WI38 (cell line): ENCODE data around the gene CACNA1B.

ENCODE experiments used
- H3K4me3 ChIP-seq: 2 replicates; pipeline ENCODE4 v1.5.1; 2011; ENCODE audit warnings: low read depth, mild to moderate bottlenecking, control low read depth, low read length
- TF ChIP-seq, protein P1 (sequence below): IDR thresholded peaks from 2 replicates; pipeline ENCODE4 v1.5.1; 2012; ENCODE audit warnings: low read depth, mild to moderate bottlenecking, control low read depth, low read length

The CACNA1B gene

DNA sequence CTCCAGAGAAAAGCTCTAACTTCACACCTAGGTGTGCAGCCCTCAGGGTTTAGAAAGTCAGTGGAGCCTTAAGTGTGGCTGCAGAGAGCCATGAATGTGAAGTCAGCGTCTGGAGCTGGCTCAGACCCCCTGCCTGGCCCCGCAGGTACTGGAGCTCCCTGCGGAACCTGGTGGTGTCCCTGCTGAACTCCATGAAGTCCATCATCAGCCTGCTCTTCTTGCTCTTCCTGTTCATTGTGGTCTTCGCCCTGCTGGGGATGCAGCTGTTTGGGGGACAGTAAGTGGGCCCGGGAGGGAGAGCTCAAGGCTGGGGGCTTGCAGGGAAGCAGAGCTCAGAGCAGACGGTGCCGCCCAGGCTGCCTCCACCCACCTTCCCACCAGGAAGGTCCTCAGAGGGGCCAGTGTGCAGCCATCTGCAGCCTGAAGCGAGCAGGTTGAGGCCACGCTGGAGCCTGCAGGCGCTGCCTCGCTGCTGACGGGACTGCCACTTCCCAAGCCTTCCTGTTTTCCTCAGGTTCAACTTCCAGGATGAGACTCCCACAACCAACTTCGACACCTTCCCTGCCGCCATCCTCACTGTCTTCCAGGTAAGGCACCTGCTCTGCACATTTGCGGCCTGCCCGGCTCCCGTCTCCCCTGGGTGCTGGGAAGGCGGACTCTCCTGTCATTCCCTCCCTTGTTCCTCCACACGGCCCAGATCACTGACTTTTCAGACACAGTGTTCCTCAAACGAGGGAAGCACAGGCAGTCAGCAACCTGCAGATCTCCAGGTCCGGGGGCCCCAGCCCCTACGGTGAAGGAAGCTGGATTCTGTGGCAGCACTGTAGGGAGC lies 108.9 kb downstream of the CACNA1B start:
- TF ChIP-seq, protein P1, sequence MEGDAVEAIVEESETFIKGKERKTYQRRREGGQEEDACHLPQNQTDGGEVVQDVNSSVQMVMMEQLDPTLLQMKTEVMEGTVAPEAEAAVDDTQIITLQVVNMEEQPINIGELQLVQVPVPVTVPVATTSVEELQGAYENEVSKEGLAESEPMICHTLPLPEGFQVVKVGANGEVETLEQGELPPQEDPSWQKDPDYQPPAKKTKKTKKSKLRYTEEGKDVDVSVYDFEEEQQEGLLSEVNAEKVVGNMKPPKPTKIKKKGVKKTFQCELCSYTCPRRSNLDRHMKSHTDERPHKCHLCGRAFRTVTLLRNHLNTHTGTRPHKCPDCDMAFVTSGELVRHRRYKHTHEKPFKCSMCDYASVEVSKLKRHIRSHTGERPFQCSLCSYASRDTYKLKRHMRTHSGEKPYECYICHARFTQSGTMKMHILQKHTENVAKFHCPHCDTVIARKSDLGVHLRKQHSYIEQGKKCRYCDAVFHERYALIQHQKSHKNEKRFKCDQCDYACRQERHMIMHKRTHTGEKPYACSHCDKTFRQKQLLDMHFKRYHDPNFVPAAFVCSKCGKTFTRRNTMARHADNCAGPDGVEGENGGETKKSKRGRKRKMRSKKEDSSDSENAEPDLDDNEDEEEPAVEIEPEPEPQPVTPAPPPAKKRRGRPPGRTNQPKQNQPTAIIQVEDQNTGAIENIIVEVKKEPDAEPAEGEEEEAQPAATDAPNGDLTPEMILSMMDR = no peak
- no peak overlapping the region for H3K4me3 ChIP-seq

DNA sequence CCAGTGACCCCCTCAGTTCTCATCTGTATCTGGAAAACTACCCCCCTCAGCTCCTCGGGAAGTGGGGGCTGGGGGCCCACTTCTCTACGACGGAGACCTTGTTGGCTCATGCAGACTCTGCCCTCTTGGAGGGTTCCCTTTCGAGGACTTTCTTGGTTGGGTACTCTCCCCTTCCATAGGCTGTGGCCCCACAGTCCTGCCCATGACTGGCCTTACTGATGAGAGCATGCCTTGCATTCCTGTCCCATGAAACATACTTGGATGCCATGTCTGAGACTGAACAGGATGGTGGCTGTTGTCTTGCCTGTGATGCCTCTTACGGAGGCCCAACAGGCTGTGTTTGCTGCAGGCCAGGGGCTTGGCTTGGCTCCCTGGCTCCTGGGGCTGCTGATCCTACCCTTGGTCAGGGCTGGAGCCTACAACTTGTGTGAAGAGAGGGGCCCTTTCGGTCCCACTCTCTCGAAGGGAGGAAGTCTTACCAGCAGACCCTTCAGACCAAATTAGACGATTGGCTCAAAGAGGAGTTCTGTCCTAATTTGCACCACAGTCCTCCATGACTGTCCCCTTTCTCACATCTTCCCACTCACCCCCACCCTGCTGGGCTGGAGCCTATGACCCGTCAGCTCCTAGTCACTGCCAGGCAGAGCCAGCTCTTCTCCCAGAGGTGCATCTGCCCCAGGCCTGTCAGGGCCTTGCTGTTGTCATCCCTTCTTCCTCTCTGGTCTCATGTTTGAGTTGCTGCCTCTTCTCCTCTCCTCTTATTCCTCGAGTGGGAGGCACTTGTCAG lies 109.9 kb downstream of the CACNA1B start:
- TF ChIP-seq, protein P1 = no peak
- H3K4me3 ChIP-seq = no peak overlapping the region

DNA sequence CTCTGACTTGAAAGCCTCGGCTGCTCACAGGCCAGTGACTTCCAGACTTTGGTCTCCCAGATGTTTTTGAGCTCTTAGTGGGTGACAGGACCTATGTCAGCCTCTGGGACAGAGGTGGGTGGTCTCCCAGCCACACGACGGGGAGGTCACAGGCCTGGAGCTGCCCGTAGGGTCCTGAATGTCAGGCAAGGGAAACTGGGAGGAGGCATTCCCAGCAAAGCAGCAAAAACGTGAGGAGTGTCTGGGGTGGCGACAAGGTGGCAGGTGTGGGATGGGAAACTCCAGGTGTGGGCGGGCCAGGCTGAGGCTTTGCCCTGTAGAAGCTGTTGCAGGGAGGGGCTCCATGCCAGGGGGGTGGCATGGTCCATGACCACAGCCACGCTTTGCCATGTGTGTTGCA lies 110.5 kb downstream of the CACNA1B start:
- H3K4me3 ChIP-seq = no peak overlapping the region

DNA sequence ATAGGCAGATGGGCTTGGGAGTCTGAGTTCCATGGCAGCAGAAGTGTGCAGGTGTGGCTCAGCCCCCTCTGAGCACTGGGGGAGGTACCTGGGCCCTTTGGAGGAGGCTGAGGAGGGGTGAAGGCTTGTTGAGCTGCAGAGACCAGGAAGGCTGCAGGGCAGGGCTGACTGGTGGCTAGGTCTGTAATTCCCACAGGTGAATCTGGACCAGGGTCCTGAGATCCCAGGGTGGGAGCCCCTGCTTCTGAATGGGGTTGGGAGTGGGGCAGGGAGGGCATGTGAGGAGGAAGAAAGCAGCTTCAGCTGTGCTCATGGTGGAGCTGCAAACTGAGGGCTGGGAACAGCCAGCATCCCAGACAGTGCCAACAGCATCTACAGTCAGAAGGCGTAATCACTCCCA lies 111.1 kb downstream of the CACNA1B start:
- TF ChIP-seq, protein P1 = no peak
- H3K4me3 ChIP-seq = no peak overlapping the region

More for the DNA sequence above, 110.5 kb downstream of the CACNA1B start:
- TF ChIP-seq, protein P1 = no peak

DNA sequence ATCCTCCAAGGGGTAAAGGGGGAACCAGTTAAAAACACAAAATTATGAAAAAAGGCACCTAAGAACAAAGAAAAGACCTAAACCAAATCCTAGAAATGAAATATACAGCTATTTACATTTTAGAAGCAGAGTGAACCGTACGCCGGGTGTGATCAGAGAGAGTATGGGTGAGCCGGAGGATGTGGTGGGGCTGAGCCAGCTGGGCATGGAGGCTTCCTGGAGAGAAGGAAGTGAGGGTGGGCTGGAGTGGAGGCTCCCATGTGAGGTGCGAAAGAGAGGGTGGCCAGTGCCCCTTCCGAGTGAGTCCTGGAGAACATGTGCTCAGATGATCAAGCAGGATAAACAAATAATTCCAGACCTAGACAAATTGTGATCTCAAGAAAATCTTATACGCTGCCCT lies 111.6 kb downstream of the CACNA1B start:
- TF ChIP-seq, protein P1 = no peak
- no peak overlapping the region for H3K4me3 ChIP-seq

DNA sequence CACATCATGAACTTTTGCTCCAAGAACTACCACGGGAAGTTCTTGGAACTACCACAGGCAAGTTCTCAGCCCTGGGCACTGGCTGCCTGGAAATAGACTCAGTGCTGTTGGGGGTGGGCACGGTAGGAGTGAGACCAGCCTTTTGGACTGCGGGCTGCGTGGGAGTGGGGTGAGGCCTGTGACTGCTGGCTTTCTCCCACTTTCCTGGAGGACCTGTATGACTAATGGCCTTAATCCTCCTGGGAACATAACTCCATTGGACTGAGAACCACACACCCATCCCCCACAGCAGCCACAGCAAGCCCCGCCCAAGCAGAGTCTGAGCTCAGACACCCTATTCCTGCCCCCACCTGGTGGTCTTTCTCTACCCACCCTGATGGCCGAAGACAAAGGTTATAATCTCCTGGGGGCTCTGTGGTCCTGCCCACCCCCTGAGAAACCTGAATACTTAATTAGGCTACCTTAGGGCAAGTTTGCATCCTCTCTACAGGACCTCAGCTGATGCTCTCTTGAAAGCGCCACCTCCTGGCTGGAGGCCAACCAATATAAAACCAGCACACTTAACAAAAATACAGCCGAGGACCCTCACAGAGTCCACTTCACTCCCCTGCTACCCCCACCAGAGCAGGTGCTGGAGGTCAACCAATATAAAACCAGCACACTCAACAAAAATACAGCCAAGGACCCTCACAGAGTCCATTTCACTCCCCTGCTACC lies 112.6 kb downstream of the CACNA1B start:
- TF ChIP-seq, protein P1 = no peak
- H3K4me3 ChIP-seq = no peak overlapping the region
